LNCAP (cell line): ENCODE measurements around the gene EXOC5.

ENCODE experiments used
- TF ChIP-seq, protein P1 (sequence below): fragments of 450-650 bp; IDR thresholded peaks from 2 replicates; pipeline ENCODE4 v1.5.1; 2017; ENCODE audit warnings: mild to moderate bottlenecking

Gene EXOC5

DNA sequence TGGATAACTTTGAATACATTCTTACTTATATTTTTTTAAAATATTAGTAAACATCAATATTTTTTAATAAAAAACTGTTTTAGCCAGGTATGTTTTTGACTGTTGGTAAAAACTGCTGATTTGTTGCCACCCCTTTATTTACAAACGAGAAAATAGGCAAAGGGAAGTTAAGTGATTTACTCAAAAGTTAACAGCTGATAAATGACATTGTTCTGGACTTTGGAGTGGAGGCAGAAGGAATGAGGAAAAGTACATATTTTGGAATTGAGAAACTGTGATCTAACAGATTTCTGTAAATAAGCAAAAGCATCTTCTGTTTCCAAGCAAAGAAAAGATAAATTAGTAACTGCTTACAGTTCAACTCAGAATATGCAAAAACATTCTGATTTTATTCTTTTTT, 4.5 kb upstream of the EXOC5 start:
- TF ChIP-seq, protein P1, sequence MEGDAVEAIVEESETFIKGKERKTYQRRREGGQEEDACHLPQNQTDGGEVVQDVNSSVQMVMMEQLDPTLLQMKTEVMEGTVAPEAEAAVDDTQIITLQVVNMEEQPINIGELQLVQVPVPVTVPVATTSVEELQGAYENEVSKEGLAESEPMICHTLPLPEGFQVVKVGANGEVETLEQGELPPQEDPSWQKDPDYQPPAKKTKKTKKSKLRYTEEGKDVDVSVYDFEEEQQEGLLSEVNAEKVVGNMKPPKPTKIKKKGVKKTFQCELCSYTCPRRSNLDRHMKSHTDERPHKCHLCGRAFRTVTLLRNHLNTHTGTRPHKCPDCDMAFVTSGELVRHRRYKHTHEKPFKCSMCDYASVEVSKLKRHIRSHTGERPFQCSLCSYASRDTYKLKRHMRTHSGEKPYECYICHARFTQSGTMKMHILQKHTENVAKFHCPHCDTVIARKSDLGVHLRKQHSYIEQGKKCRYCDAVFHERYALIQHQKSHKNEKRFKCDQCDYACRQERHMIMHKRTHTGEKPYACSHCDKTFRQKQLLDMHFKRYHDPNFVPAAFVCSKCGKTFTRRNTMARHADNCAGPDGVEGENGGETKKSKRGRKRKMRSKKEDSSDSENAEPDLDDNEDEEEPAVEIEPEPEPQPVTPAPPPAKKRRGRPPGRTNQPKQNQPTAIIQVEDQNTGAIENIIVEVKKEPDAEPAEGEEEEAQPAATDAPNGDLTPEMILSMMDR = no peak

DNA sequence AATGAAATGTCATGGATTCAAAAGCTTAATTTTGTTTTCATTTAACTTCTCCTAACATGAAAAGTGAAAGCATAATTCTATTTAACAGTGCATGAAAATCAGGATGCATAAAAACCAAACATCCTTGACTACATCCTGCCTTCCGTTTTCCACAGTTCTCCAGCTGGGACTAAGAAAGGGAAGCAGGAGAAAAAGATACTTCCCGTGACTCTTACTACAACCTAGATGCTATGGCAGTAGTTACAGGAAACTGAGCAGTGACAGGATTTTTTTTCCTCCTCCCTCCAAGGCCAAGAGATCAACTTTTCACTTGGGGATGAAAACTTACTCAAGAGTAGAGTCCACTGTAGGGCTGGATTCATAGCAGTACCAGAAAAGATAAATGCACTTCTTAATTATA, 2.6 kb downstream of the EXOC5 start:
- TF ChIP-seq, protein P1 = no peak

DNA sequence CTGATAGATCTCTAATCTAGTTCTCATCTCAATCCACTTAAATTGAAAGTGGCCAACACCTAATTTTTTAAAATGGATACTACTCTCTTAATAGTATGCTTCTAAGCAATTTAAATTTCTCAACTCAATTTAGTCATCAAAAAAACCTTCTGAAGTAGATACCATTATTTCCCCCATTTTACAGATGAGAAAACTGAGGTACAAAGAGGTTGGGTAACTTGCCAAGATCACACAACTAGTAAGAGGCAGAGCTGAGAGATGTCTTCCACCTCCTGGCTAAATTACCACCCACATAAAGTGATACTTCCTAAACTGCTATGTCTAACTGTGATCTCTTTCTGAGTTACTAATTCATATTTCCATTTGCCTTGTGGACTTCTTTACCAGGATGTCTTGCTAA, 6.6 kb downstream of the EXOC5 start:
- TF ChIP-seq, protein P1 = no peak

DNA sequence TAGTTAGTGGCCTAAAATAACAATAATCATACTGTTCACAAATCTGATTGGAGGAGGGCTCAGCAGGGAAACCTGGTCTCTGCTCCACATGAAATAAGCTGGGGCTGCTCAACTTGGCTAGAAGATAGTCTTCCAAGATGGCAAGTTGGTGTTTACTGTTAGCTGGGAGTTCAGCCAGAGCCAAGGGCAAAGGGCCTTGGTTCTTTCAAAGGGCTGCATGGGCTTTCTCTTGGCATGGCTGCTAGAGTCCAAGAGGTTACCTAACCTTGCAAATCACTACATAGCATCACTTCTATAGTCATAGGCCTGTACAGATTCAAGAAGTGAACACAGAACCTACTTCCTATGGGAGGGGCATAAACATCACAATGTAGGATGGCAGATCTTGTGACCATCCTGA, 7.1 kb downstream of the EXOC5 start:
- TF ChIP-seq, protein P1 = no peak

DNA sequence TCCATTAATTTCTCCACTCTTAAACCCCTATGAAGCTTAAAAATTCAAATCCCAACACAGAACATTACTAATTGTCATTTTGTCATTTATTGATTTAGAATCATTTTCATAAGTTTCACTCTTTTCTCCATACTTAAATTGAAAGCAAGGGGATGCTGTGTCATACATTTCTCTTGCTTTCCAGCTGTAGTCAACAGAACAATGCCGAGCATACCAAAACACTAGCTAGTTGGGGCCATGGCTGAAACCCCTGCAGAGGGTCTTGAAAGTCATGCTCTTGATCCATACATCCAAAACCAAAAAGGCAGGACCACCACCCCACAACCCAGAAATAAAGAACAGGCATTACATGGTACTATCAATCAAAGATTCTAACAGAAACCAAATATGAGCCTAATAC, 9.0 kb downstream of the EXOC5 start:
- TF ChIP-seq, protein P1 = no peak

DNA sequence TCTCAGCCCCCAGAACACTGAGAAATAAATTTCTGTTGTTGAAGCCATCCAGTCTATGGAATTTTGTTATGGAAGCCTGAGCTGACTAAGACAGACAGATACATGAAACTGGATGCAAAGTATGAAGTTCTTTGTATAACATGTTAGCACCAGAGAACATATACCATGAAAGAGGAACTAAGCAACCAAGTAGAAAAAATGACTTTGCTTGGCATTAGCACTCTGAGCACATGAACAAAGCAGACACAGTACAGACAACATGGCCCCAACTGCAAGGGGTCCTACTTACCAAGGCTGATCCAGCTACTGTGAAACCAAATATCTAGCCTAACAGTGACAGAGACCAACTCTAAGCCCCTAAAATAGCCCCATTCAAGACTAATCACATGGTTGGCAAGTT, 13.8 kb downstream of the EXOC5 start:
- TF ChIP-seq, protein P1 = no peak

DNA sequence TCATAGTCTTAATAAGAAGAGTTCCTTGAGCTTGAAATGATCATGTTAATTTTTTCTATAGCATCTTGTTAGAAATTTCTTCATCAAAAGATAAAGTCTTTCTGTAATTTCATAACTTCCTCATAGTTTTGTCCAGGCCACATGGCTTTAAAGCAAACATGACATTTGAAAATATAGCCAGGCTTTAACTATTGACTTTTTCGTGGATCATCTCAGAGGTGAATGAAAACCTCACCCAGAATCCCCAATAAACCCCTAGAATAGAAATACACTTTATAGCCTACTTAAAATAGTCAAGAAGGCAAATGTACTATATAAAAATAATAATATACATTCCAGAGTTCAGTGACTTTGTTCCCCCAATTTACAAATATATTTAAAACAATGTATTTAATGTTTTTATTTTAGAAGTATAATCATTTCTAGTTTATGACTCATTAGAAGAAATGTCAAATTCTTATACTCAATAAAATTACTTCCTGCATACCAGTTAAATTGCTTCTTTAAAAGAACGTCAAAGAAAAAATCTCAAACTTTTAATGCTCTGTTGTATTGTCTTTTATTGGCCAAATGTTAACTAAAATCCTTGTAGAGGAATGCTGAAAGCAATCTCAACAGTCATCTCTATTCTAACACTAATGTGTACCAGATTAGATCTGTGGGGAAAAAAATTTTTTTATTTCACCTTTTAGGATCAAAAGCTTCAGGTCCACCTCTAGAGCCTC, 21.6 kb downstream of the EXOC5 start:
- TF ChIP-seq, protein P1 = no peak

DNA sequence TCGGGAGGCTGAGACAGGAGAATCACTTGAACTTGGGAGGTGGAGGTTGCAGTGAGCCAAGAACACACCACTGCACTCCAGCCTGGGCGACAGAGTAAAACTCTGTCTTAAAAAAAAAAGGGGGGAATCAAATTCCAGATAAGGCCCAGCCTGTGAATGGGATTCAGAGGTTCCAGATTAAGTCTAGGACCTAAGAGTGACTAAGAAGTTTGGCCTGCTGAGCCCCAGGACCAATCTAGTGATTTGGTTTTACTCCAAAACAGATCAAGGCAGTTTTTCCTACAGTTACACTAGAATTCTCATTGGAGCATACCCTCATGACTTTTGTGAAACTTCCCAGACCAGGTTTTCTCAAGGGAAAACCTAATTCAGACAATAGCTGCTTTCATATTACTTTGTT, 22.8 kb downstream of the EXOC5 start:
- TF ChIP-seq, protein P1 = no peak
